HepG2 (cell line): ENCODE data around the gene RHBDD2. TPM values are rescaled to one million over a fixed set of nuclear protein-coding genes. Genes with fewer than 3 reads are reported as not detected.

Experiments
- FOXA3 ChIP-seq: IDR thresholded peaks from 2 replicates; pipeline ENCODE4 v1.6.1; 2016; ENCODE audit warnings: missing genetic modification reagents, missing compliant biosample characterization
- MAFF ChIP-seq: IDR thresholded peaks from 2 replicates; pipeline ENCODE4 v1.6.1; 2011; ENCODE audit warnings: low read depth, low read length, improper control_type of control experiment
- MAFK ChIP-seq, 2 experiments: IDR thresholded peaks in 1 of 2; conservative IDR thresholded peaks in 1 of 2; 2 replicates each; pipeline ENCODE4 v1.6.1; 2011; ENCODE audit warnings: improper control_type of control experiment in 2 of 2, low read length in 2 of 2
- NCOA1 ChIP-seq: sonication (generic); formaldehyde crosslinking; IDR thresholded peaks from 2 replicates; pipeline ENCODE4 v1.9.0; 2021; ENCODE audit warnings: missing genetic modification reagents
- NFIB ChIP-seq: sonication (generic); formaldehyde crosslinking; IDR thresholded peaks from 2 replicates; pipeline ENCODE4 v1.9.0; 2021; ENCODE audit warnings: missing genetic modification reagents, mild to moderate bottlenecking, borderline replicate concordance
- SP140L ChIP-seq: sonication (generic); formaldehyde crosslinking; IDR thresholded peaks from 2 replicates; pipeline ENCODE4 v1.4.0; 2020; ENCODE audit warnings: missing genetic modification reagents, borderline replicate concordance
- ZFY ChIP-seq: sonication (generic); formaldehyde crosslinking; IDR thresholded peaks from 2 replicates; pipeline ENCODE4 v1.4.0; 2020; ENCODE audit warnings: missing genetic modification reagents
- ZNF12 ChIP-seq: sonication (generic); formaldehyde crosslinking; IDR thresholded peaks from 2 replicates; pipeline ENCODE4 v1.5.0; 2020; ENCODE audit warnings: missing genetic modification reagents
- ZNF333 ChIP-seq: sonication (generic); formaldehyde crosslinking; IDR thresholded peaks from 2 replicates; pipeline ENCODE4 v1.4.0; 2020; ENCODE audit warnings: mild to moderate bottlenecking, missing genetic modification reagents, borderline replicate concordance
- ZNF619 ChIP-seq: sonication (generic); formaldehyde crosslinking; IDR thresholded peaks from 2 replicates; pipeline ENCODE4 v1.4.0; 2020; ENCODE audit warnings: mild to moderate bottlenecking, missing genetic modification reagents
- polyA plus RNA-seq, 8 experiments: library from polyadenylated mRNA; depleted of rRNA in 3 of 8; stranded (reverse) in 7 of 8; unstranded in 1 of 8; fragments of >200 nt; fragmentation: Illumina TruSeq in 4 of 8; extraction: Trizol in 4 of 8; gene quantifications; 2 replicates each; pipeline versions ENCODE4 v1.2.1 to v1.2.3, GENCODE V29; 2011 to 2016; ENCODE audit warnings: low read depth in 4 of 8, missing spikeins in 1 of 8, mixed read lengths in 1 of 8; ENCODE audit not compliant: insufficient read depth in 1 of 8
- total RNA-seq, 5 experiments: library from RNA; depleted of rRNA; stranded (reverse); fragments of >200 nt; fragmentation: Illumina TruSeq; extraction: Trizol; gene quantifications; 2 replicates each; pipeline ENCODE4 v1.2.3, GENCODE V29; 2016; ENCODE audit warnings: low read depth in 1 of 5
- TF ChIP-seq, protein P1 (sequence below): sonication (generic); formaldehyde crosslinking; IDR thresholded peaks from 2 replicates; pipeline ENCODE4 v1.4.0; 2020; ENCODE audit warnings: missing genetic modification reagents
- TF ChIP-seq, protein P2 (sequence below): sonication (generic); formaldehyde crosslinking; conservative IDR thresholded peaks from 2 replicates; pipeline ENCODE4 v1.8.0; 2022; ENCODE audit warnings: low read depth, missing genetic modification reagents
- TF ChIP-seq, protein P3 (sequence below): IDR thresholded peaks from 2 replicates; pipeline ENCODE4 v1.6.1; 2016; ENCODE audit warnings: missing biosample characterization, missing genetic modification reagents, low read depth
- TF ChIP-seq, protein P4 (sequence below): sonication (generic); formaldehyde crosslinking; IDR thresholded peaks from 2 replicates; pipeline ENCODE4 v1.4.0; 2020; ENCODE audit warnings: missing genetic modification reagents
- TF ChIP-seq, protein P5 (sequence below), 2 experiments: sonication (generic) in 1 of 2; formaldehyde crosslinking in 1 of 2; IDR thresholded peaks; 2 replicates each; pipeline versions ENCODE4 v1.5.1 to v1.6.1; 2011 to 2020; ENCODE audit warnings: borderline replicate concordance in 1 of 2, low read depth in 1 of 2, low read length in 1 of 2, mild to moderate bottlenecking in 1 of 2, missing genetic modification reagents in 1 of 2, moderate library complexity in 1 of 2
- TF ChIP-seq, protein P6 (sequence below): sonication (generic); formaldehyde crosslinking; IDR thresholded peaks from 2 replicates; pipeline ENCODE4 v1.5.0; 2020; ENCODE audit warnings: missing genetic modification reagents

Gene RHBDD2
- total and polyA plus RNA-seq, 2 of the 13 experiments (the other 11 are each of a cell fraction or from before 2014, with no cell fraction given): 23.1 to 26.4 TPM

DNA sequence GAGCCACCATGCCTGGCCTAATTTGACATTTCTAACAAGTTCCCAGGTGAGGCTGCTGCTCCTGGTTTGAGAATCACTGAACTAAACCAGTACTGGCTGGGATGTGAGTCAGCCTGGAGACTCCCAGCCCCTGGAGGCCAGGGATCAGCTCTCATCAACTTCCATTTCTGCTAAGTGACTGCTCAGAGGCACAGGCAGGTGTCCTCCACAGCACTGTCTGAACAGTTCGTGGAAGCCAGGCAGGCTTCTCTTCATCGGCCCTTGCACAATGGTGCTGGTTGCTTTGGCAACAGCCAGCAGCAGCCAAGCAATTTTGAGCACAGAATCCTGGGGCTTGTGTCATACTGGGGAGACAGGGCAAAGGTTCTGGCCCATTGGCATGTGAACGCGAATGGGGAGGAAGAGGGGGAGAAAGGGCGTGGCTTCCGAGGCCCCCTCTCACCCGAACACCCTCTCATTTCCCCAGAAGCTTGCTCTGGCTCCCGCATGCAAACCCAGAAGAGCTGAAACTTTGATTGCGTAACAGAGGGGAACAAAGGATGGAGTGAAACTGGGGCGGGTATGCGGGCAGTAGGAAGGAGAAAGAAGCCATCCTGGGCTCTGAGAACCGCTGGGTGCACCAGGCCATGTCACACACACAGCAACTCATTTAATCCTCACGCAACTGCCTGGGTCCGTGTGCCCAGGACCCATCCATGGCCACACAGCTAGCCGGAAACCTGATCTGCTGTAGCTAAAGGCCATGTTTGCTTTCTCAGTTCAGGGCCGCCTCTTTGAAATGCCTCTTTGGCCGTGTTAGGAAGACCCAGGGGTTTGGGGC lies 27.2 kb downstream of the RHBDD2 start (continued):
- TF ChIP-seq, protein P1, sequence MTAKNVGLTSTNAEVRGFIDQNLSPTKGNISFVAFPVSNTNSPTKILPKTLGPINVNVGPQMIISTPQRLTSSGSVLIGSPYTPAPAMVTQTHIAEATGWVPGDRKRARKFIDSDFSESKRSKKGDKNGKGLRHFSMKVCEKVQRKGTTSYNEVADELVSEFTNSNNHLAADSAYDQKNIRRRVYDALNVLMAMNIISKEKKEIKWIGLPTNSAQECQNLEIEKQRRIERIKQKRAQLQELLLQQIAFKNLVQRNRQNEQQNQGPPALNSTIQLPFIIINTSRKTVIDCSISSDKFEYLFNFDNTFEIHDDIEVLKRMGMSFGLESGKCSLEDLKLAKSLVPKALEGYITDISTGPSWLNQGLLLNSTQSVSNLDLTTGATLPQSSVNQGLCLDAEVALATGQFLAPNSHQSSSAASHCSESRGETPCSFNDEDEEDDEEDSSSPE: no peak; the same call in 1 of the 2 replicates
- TF ChIP-seq NFIB (CRISPR knock-in tag): no peak
- no peak; the same call in 1 of the 2 replicates for TF ChIP-seq ZNF619 (CRISPR knock-in tag)
- TF ChIP-seq, protein P2, sequence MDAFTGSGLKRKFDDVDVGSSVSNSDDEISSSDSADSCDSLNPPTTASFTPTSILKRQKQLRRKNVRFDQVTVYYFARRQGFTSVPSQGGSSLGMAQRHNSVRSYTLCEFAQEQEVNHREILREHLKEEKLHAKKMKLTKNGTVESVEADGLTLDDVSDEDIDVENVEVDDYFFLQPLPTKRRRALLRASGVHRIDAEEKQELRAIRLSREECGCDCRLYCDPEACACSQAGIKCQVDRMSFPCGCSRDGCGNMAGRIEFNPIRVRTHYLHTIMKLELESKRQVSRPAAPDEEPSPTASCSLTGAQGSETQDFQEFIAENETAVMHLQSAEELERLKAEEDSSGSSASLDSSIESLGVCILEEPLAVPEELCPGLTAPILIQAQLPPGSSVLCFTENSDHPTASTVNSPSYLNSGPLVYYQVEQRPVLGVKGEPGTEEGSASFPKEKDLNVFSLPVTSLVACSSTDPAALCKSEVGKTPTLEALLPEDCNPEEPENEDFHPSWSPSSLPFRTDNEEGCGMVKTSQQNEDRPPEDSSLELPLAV: no peak
- peak; percentile 68; the same call in 1 of the 2 replicates for TF ChIP-seq NCOA1 (CRISPR knock-in tag)
- TF ChIP-seq ZFY (CRISPR knock-in tag): peak; percentile 58
- no peak for TF ChIP-seq MAFK (conservative IDR thresholded peaks at IDR 0.05 in 1 of 2, IDR thresholded peaks at IDR 0.05 in 1 of 2; ENCODE audit: low read length in 2 of 2)
- TF ChIP-seq, protein P3, sequence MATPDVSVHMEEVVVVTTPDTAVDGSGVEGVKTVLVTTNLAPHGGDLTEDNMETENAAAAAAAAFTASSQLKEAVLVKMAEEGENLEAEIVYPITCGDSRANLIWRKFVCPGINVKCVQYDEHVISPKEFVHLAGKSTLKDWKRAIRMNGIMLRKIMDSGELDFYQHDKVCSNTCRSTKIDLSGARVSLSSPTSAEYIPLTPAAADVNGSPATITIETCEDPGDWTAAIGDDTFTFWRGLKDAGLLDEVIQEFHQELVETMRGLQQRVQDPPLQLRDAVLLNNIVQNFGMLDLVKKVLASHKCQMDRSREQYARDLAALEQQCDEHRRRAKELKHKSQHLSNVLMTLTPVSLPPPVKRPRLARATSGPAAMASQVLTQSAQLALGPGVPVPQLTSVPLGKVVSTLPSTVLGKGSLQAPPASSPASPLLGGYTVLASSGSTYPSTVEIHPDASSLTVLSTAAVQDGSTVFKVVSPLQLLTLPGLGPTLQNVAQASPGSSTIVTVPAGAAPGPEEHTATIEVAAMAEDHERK: 0 out of 2 replicates have a peak, but pooled peaks have one; percentile 5
- TF ChIP-seq MAFF: no peak
- TF ChIP-seq ZNF12 (CRISPR knock-in tag): no peak; the same call in 1 of the 2 replicates
- TF ChIP-seq, protein P4, sequence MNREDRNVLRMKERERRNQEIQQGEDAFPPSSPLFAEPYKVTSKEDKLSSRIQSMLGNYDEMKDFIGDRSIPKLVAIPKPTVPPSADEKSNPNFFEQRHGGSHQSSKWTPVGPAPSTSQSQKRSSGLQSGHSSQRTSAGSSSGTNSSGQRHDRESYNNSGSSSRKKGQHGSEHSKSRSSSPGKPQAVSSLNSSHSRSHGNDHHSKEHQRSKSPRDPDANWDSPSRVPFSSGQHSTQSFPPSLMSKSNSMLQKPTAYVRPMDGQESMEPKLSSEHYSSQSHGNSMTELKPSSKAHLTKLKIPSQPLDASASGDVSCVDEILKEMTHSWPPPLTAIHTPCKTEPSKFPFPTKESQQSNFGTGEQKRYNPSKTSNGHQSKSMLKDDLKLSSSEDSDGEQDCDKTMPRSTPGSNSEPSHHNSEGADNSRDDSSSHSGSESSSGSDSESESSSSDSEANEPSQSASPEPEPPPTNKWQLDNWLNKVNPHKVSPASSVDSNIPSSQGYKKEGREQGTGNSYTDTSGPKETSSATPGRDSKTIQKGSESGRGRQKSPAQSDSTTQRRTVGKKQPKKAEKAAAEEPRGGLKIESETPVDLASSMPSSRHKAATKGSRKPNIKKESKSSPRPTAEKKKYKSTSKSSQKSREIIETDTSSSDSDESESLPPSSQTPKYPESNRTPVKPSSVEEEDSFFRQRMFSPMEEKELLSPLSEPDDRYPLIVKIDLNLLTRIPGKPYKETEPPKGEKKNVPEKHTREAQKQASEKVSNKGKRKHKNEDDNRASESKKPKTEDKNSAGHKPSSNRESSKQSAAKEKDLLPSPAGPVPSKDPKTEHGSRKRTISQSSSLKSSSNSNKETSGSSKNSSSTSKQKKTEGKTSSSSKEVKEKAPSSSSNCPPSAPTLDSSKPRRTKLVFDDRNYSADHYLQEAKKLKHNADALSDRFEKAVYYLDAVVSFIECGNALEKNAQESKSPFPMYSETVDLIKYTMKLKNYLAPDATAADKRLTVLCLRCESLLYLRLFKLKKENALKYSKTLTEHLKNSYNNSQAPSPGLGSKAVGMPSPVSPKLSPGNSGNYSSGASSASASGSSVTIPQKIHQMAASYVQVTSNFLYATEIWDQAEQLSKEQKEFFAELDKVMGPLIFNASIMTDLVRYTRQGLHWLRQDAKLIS (CRISPR knock-in tag): no peak
- TF ChIP-seq, protein P5, sequence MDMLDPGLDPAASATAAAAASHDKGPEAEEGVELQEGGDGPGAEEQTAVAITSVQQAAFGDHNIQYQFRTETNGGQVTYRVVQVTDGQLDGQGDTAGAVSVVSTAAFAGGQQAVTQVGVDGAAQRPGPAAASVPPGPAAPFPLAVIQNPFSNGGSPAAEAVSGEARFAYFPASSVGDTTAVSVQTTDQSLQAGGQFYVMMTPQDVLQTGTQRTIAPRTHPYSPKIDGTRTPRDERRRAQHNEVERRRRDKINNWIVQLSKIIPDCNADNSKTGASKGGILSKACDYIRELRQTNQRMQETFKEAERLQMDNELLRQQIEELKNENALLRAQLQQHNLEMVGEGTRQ (IDR thresholded peaks at IDR 0.05; ENCODE audit: low read depth, low read length): no peak
- TF ChIP-seq, protein P5 (CRISPR knock-in tag; IDR thresholded peaks at IDR 0.05; ENCODE audit: borderline replicate concordance): no peak
- 0 out of 2 replicates have a peak, but pooled peaks have one; percentile 28 for TF ChIP-seq ZNF333 (CRISPR knock-in tag)
- no peak for TF ChIP-seq SP140L (CRISPR knock-in tag)
- TF ChIP-seq, protein P6, sequence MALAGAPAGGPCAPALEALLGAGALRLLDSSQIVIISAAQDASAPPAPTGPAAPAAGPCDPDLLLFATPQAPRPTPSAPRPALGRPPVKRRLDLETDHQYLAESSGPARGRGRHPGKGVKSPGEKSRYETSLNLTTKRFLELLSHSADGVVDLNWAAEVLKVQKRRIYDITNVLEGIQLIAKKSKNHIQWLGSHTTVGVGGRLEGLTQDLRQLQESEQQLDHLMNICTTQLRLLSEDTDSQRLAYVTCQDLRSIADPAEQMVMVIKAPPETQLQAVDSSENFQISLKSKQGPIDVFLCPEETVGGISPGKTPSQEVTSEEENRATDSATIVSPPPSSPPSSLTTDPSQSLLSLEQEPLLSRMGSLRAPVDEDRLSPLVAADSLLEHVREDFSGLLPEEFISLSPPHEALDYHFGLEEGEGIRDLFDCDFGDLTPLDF (CRISPR knock-in tag): no peak
- peak; percentile 70 for TF ChIP-seq FOXA3 (CRISPR knock-in tag)
